Breast epithelium (tissue), 3 donors: Measurements from ENCODE around the gene CNTN6.

ENCODE experiments used
- POLR2A ChIP-seq: fragments of 450-650 bp; IDR thresholded peaks from one replicate; pipeline ENCODE4 v1.6.1; 2016; ENCODE audit warnings: antibody characterized with exemption, mild to moderate bottlenecking, moderate library complexity
- POLR2AphosphoS5 ChIP-seq, 3 donors: sonication (generic); formaldehyde crosslinking; IDR thresholded peaks; one replicate each; pipeline ENCODE4 v1.6.1; 2017; ENCODE audit warnings: antibody characterized with exemption in 3 of 3
- TF ChIP-seq, protein P1 (sequence below), 3 donors: fragments of 450-650 bp; IDR thresholded peaks; one replicate each; pipeline ENCODE4 v1.5.1; 2016 to 2017; ENCODE audit warnings: antibody characterized with exemption in 3 of 3, mild to moderate bottlenecking in 3 of 3, moderate library complexity in 3 of 3

DNA sequence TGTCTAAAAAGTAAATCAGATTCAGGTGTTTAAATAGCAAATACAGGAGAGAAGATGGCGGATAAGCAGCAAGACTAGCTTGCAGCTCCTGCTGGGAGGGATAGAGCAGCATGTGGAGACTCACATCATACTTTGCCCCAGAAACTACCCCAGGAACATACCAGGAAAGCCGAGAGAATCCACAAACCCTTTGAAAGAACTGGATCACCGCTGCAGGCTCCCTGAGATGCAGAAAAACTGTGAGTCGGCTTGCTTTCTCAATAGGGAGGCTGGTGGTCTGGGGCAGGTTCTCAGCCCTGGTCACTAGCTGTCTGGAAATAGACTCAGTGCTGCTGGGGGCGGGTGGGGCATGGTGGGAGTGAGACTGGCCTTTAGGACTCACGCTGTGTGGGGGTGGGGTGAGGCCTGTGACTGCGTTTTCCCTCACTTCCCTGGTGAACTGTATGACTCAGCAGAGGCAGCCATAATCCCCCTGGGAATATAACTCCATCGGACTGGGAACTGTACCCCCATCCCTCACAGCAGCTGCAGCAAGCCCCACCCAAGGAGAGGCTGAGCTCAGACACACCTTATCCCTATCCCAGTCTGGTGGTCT is 142.8 kb downstream of the CNTN6 start:
- TF ChIP-seq, protein P1, sequence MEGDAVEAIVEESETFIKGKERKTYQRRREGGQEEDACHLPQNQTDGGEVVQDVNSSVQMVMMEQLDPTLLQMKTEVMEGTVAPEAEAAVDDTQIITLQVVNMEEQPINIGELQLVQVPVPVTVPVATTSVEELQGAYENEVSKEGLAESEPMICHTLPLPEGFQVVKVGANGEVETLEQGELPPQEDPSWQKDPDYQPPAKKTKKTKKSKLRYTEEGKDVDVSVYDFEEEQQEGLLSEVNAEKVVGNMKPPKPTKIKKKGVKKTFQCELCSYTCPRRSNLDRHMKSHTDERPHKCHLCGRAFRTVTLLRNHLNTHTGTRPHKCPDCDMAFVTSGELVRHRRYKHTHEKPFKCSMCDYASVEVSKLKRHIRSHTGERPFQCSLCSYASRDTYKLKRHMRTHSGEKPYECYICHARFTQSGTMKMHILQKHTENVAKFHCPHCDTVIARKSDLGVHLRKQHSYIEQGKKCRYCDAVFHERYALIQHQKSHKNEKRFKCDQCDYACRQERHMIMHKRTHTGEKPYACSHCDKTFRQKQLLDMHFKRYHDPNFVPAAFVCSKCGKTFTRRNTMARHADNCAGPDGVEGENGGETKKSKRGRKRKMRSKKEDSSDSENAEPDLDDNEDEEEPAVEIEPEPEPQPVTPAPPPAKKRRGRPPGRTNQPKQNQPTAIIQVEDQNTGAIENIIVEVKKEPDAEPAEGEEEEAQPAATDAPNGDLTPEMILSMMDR (IDR thresholded peaks at IDR 0.05) = no peak
- no peak for TF ChIP-seq POLR2A
- no peak for TF ChIP-seq POLR2AphosphoS5 (IDR thresholded peaks at IDR 0.05)
